Non-pigmented ciliary epithelial cell (primary cell): Measurements from ENCODE around the gene CREB3.

Experiments
- DNase-seq: peaks from one replicate; pipeline ENCODE4 v3.0.0-alpha.2; 2010; ENCODE audit warnings: low read depth

CREB3 gene

DNA sequence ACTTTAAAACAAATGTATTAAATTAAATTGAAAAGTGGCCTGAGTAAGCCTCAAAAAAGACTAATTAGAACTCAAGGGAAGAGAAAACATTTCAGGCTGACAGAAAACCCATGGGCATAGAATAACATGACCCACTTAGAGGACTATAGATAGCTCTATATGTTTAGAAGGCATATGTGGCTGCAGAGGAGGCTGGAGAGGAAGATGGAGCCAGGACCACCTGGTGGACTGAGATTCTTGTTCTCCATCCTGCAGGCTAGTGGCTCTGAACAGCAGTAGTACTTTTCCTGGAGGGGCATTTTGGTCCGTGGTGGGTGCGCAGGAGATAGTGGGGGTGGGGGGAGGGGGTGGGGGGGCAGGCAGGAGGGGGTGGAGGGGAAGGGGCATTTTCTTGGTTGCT is 48.6 kb downstream of the CREB3 start:
- DNase-seq, result no peak

- DNase-seq, result no peak
Measured at GRCh38 chr9:35783418-35783817, 51.0 kb downstream of the CREB3 start.
